Coronary artery (tissue), 2 donors: Measurements from ENCODE around the gene PAM16.

Experiments used
- DNase-seq: peaks from one replicate; pipeline ENCODE4 v3.0.0-alpha.2; 2017; ENCODE audit warnings: low spot score
- H3K27ac ChIP-seq, 2 donors: fragments of 200-600 bp; sonication (generic); one replicate each; pipeline ENCODE4 v1.5.1; 2016 to 2019
- H3K4me3 ChIP-seq: fragments of 200-600 bp; sonication (generic); 2 replicates; pipeline ENCODE4 v1.5.1; 2016; ENCODE audit warnings: mild to moderate bottlenecking, moderate library complexity
- TF ChIP-seq, protein P1 (sequence below): fragments of 200-600 bp; sonication (generic); IDR thresholded peaks from one replicate; pipeline ENCODE4 v1.5.1; 2019; ENCODE audit warnings: antibody characterized with exemption

The PAM16 gene

DNA sequence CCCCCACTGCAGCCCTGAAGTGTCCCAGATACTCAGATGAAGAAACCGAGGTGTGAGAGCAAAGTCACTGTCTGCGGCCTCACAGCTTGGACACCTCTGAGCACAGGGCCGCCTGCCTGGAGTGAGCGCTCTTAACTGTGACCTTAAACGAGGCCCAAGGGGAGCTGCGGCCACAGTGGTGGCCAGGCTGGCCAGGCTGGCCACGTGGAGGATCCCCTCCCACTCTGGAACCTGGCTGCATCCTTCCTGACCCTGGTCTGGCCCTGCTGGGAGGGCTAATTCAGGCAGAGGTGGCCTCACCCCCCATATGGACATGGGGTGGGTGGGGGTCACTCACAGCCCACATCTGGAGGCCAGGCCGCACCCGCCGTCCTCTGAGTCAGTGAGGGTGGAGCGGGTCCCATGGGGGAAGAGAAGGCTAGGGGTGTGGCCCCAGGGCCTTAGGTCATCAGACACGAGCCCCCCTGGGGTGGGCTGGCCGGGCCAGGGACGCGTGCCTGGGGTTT is 27.1 kb upstream of the PAM16 start:
- peak overlapping the region; percentile 93 to 98 for H3K27ac ChIP-seq
- TF ChIP-seq, protein P1, sequence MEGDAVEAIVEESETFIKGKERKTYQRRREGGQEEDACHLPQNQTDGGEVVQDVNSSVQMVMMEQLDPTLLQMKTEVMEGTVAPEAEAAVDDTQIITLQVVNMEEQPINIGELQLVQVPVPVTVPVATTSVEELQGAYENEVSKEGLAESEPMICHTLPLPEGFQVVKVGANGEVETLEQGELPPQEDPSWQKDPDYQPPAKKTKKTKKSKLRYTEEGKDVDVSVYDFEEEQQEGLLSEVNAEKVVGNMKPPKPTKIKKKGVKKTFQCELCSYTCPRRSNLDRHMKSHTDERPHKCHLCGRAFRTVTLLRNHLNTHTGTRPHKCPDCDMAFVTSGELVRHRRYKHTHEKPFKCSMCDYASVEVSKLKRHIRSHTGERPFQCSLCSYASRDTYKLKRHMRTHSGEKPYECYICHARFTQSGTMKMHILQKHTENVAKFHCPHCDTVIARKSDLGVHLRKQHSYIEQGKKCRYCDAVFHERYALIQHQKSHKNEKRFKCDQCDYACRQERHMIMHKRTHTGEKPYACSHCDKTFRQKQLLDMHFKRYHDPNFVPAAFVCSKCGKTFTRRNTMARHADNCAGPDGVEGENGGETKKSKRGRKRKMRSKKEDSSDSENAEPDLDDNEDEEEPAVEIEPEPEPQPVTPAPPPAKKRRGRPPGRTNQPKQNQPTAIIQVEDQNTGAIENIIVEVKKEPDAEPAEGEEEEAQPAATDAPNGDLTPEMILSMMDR = no peak
- DNase-seq = no peak
- peak overlapping the region; percentile 95 for H3K4me3 ChIP-seq

DNA sequence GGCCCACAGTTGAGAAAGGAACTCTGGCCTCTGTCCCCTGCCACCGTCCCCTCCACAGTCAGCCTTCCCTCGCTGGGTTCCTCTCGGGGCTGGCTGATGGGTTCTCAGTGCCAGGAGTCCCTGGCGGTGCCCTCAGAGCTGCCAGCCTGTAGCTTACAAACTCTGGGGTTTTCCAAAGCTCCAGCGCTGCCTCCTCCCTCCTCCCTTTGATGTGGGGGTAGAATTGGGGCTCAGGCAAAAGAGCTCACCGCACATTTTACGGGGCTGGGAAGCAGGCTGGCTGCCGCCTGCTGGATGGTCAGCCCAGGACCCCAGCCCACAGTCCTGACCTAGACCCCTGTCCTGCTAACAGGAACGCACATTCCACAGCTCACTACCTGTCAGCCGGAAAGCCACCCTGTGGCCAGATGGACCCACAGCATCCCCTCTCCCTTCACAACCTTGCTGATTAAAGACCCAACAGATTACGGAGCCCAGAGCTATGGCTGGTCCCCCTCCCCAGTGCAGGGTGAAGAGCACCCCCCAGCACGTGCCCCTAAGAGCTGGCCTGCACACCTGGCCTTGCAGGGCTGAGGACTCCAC is 26.5 kb upstream of the PAM16 start:
- H3K4me3 ChIP-seq = peak overlapping the region; percentile 95
- DNase-seq = no peak
- TF ChIP-seq, protein P1 = no peak

DNA sequence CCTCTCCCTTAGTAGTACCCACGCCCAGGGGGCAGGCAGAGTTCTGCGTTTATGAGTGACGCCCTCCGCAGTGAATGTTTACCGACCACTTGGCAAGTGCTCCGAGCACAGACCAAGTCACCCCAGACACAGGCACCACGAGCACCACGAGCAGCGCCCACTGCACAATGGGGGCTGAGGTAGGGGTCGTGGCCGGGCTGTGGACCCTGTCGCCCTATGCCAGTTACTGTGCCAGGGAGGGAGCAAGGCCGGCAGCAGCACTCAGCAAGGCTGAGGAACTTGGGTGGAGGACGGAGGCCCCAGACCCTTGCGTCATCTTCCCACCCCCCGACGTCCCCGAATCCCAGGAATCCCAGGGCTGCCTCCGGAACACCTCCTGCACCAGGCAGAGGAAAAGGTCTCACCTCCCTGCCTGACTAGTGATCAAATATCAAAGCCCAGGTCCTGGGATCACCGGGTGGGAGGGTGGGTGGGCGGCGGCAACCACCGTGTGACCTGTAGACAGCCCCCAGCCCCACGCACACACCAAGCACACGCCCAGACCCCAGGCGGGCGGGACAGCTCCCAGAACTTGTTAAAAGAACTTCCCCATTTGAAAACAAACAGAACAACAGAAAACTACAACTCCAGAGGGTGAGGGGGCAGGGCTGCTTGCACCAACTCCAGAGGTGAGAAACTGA is 25.9 kb upstream of the PAM16 start:
- H3K27ac ChIP-seq = peak overlapping the region; percentile 93 to 98
- H3K4me3 ChIP-seq = peak overlapping the region; percentile 95
- TF ChIP-seq, protein P1 = no peak
- DNase-seq = no peak

More for the DNA sequence above, 26.5 kb upstream of the PAM16 start:
- H3K27ac ChIP-seq = peak overlapping the region; percentile 93 to 98

DNA sequence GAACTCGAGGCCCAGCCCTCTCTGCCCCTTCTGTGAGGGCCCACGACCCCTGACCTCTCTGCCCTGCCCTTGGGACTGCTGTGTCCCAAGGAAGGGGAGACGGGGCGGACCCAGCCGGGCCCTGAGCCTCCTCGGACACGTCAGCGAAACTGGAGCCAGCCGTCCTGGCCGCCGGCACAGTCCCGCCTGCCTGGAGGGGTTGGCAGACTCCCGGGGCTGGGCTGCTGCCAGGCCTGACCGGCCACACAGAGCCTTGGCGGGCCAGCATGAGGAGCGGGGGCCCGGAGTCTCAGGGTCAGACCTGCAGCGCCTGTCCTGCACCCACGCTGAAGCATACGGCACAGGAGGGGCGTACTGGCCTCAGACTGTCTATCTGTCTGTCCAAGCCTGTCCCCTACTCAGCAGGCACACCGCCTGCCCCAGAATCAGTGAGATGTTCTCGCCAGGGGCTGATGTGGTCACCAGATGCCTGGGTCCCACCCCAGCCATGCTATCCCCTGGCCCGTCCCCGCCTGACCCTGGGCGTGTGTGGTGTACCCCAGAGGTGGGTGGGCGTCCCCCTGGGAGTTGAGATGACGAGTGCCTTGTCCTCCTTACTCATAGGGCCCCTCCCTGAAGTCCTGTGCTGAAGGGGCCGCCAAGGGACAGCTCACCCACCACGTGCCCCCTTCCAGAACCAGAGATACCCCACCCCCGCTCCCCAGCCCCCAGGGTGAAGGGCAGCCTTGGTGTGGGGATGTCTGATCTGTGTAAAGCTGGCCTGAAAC is 25.2 kb upstream of the PAM16 start:
- peak; percentile 98 for DNase-seq
- Histone ChIP-seq H3K27ac (peak overlapping the region; percentile 93 to 98), H3K4me3 (peak overlapping the region; percentile 95)
- TF ChIP-seq, protein P1 = no peak

DNA sequence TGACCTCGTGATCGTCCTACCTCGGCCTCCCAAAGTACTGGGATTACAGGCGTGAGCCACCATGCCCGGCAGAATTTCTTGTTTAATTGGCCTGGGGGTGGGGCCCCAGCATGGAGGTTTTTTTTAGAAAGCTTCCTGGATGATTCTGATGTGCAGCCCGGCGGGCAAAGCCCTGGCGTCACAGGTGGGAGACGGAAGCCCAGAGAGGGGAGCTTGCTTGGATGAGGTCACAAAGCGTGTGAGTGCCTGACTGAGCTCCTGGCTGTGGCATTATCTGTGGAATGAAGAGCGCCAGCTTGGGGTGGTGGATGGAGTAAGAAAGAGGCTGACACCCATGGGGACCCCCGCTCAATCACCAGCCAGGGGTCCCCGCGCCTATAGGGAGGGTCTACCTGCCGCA is 24.6 kb upstream of the PAM16 start:
- no peak for DNase-seq
- TF ChIP-seq, protein P1 = no peak
- Histone ChIP-seq H3K27ac (peak overlapping the region; percentile 93 to 98), H3K4me3 (peak overlapping the region; percentile 95)

DNA sequence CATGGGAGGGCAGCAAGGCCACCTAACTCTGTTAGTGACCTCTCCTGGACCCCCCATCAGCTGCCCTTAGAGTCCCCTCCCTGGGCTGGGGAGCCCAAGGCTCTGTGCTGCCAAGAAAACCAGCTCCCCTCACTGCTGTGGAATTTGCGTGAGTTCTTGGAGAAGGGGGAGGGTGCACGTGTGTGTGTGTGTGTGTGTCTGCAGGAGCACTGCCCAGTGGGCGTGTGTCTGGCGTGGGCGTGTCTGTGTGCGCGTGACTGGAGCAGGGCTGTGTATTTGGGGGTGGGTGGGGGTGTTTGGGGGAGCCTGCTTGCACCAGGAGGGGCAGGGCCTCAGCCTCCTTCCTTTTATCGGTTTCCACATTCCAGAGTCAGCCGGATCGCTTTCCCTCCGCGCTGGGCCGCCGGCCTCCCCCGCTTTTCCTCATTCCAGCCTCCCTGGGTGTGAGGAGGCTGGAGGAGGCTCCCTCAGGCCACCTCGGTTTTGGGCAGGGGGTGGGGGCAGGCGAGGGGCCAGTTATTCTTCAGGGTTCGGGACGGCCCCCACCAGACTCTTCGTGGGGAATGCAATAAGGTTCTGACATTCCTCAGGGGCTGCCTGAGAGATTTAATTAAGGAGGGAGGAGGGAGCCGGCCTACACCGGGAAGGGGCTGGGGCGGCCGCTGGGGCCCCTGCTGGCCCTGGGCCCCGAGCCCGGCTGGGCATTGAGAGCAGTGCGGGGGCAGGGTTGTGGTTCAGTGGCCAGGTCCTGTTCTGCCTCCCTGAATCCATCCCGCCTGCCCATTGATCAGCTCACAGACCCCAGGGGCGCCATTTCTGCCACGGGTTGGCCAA is 23.0 kb upstream of the PAM16 start:
- peak overlapping the region; percentile 95 for H3K4me3 ChIP-seq
- peak; percentile 91 for DNase-seq
- TF ChIP-seq, protein P1 = no peak
- peak overlapping the region; percentile 93 to 98 for H3K27ac ChIP-seq
